ENCODE data around the gene PTPRN2. TPM values are rescaled to one million over a fixed set of nuclear protein-coding genes. Genes with fewer than 3 reads are reported as not detected.
"Not testable (repeated sequence)": the region's sequence is repeated elsewhere in the genome, so short reads cannot be mapped to it uniquely, and the experiment has no call there.

PTPRN2 gene
- total and polyA plus RNA-seq, 7 donors: 3.2 to 7.1 (median 5.5) TPM

GRCh38 chr7:157503229-157503628, 1084.4 kb downstream of the PTPRN2 start:
- TF ChIP-seq POLR2AphosphoS5 (IDR thresholded peaks at IDR 0.05) (no peak), POLR2A (IDR thresholded peaks at IDR 0.05) (no peak), CTCF (IDR thresholded peaks at IDR 0.05) (no peak), EP300 (IDR thresholded peaks at IDR 0.05) (no peak)
- H3K27ac ChIP-seq: no peak overlapping the region
- no peak overlapping the region for H3K4me3 ChIP-seq
- peaks cover 0 to 14% (median 2%) of the 10 kb centered on the region in 3 donors for H3K27me3 ChIP-seq
- H3K36me3 ChIP-seq: no peaks in the 10 kb centered on the region
- 62 to 73% methylated on average over 4 of the region's 4 CpGs for WGBS, 2 donors
- DNase-seq: peak; percentile 7
- no peaks in the 10 kb centered on the region for H3K4me1 ChIP-seq
- H3K9me3 ChIP-seq: peaks cover 0 to 6% (median 2%) of the 10 kb centered on the region in 4 donors
- intact Hi-C loops (cut with DNase I): no loop called here

GRCh38 chr7:157502701-157503111, 1084.9 kb downstream of the PTPRN2 start:
- H3K9me3 ChIP-seq: peaks cover 0 to 6% (median 2%) of the 10 kb centered on the region in 4 donors
- H3K36me3 ChIP-seq: no peaks in the 10 kb centered on the region
- no peaks in the 10 kb centered on the region for H3K4me1 ChIP-seq
- H3K27ac ChIP-seq: no peak overlapping the region
- no peak overlapping the region for H3K4me3 ChIP-seq
- H3K27me3 ChIP-seq: peaks cover 0 to 9% (median 0%) of the 10 kb centered on the region in 3 donors
- DNase-seq: peak; percentile 56
- intact Hi-C loops (cut with DNase I): no loop called here
- 46 to 67% methylated on average over 12 of the region's 12 CpGs for WGBS, 2 donors
- TF ChIP-seq CTCF (IDR thresholded peaks at IDR 0.05): no peak
- peak in 1 of 4 donors; percentile 4 for TF ChIP-seq POLR2AphosphoS5 (IDR thresholded peaks at IDR 0.05)

- DNase-seq: peak; percentile 22
- H3K36me3 ChIP-seq: no peaks in the 10 kb centered on the region
- H3K4me3 ChIP-seq: no peak overlapping the region
- no peaks in the 10 kb centered on the region for H3K4me1 ChIP-seq
- 83 to 84% methylated on average over 22 of the region's 22 CpGs for WGBS, 2 donors
- TF ChIP-seq POLR2AphosphoS5 (IDR thresholded peaks at IDR 0.05) (no peak), EP300 (IDR thresholded peaks at IDR 0.05) (no peak), POLR2A (IDR thresholded peaks at IDR 0.05) (no peak), CTCF (IDR thresholded peaks at IDR 0.05) (no peak)
- H3K27ac ChIP-seq: no peak overlapping the region
- peaks cover 0 to 6% (median 2%) of the 10 kb centered on the region in 4 donors for H3K9me3 ChIP-seq
- intact Hi-C loops (cut with DNase I): no loop called here
- no peaks in the 10 kb centered on the region for H3K27me3 ChIP-seq
Measured at GRCh38 chr7:157501581-157501980, 1086.0 kb downstream of the PTPRN2 start.

- DNase-seq; H3K9me3 ChIP-seq; H3K27ac ChIP-seq; H3K36me3 ChIP-seq; intact Hi-C loops (cut with DNase I); H3K4me3 ChIP-seq; H3K4me1 ChIP-seq; H3K27me3 ChIP-seq: not testable (repeated sequence)
- WGBS, 2 donors: 94 to 96% methylated on average over 39 to 44 of the region's 45 CpGs
Measured at GRCh38 chr7:157500989-157501540, 1086.6 kb downstream of the PTPRN2 start.

- no peak overlapping the region for H3K4me3 ChIP-seq
- peaks cover 0 to 2% (median 0%) of the 10 kb centered on the region in 4 donors for H3K9me3 ChIP-seq
- peak; percentile 44 for DNase-seq
- 88 to 90% methylated on average over 32 of the region's 32 CpGs for WGBS, 2 donors
- H3K36me3 ChIP-seq: no peaks in the 10 kb centered on the region
- no peak overlapping the region for H3K27ac ChIP-seq
- TF ChIP-seq POLR2A (IDR thresholded peaks at IDR 0.05): no peak
- no peak for TF ChIP-seq EP300 (IDR thresholded peaks at IDR 0.05)
- no peak for TF ChIP-seq POLR2AphosphoS5 (IDR thresholded peaks at IDR 0.05)
- no peak for TF ChIP-seq CTCF (IDR thresholded peaks at IDR 0.05)
- no peaks in the 10 kb centered on the region for H3K4me1 ChIP-seq
- intact Hi-C loops (cut with DNase I): no loop called here
- no peaks in the 10 kb centered on the region for H3K27me3 ChIP-seq
Measured at GRCh38 chr7:157500171-157500960, 1087.3 kb downstream of the PTPRN2 start.

Data from sigmoid colon (tissue), 7 donors.